ENCODE measurements around the gene ISG20L2. TPM values are rescaled to one million over a fixed set of nuclear protein-coding genes. Genes with fewer than 3 reads are reported as not detected.

Gene ISG20L2
- total and polyA plus RNA-seq, 2 experiments from 2014 or later: 23.1 to 34.9 TPM

DNA sequence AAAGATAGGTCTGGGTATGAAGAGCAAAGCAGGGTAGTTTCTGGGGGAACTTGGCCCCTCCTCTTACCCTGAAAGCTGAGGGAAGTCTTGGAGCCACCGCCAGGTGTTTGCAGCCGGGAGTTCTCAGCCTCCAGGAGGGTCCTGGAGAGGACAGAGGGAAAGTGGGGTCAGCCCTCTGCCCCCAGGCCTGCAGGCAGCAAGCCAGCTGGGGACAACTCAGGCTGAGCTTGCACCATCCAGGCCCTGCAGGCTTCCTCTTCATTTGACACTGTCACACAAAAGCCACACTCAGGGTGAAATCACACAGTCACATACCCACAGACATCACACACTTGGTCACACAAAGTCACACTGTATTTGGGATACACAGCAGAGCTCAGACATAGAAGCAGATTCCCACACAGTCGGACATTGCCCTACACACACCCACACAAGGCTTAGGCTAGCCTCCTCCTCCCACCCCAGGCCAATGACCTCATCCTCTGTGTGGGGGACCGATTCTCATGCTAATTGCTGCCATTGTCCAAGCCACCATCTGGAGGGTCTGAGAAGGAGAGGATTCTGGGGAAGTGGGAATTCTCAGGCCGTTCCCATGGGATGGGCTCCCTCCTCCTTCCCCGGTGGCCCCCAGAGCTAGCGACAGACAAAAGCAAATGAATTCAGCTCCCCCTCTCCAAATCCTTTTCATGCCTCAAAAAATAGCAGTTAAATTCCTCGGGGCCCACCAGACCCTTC, 55.0 kb downstream of the ISG20L2 start:
- peak; percentile 67 for ATAC-seq
- Histone ChIP-seq H3K79me2 (replicated peaks; ENCODE audit: insufficient read depth) (peaks cover 51% of the 10 kb centered on the region), H3K4me1 (ENCODE audit: insufficient read depth) (peaks cover 57% of the 10 kb centered on the region), H3K27ac (ENCODE audit: low read depth) (peak overlapping the region; percentile 90), H3K36me3 (ENCODE audit: insufficient read depth) (peaks cover 19% of the 10 kb centered on the region), H3K4me3 (peak overlapping the region; percentile 78; the same call in 1 of the 2 replicates), H4K20me1 (replicated peaks; ENCODE audit: insufficient read depth) (no peaks in the 10 kb centered on the region; the same call in 1 of the 2 replicates), H3K4me2 (peak overlapping the region; percentile 97), H3K27me3 (ENCODE audit: insufficient read depth) (peaks cover 23% of the 10 kb centered on the region), H2AFZ (no peak overlapping the region), H3K9me2 (ENCODE audit: insufficient read depth) (peaks cover 12% of the 10 kb centered on the region), H3F3A (replicated peaks; ENCODE audit: low read depth) (peaks cover 20% of the 10 kb centered on the region; the same call in 1 of the 2 replicates)
- Mint-ChIP-seq H3K36me3 (ENCODE audit: low read depth) (peaks cover 48% of the 10 kb centered on the region), H3K4me1 (peaks cover 80% of the 10 kb centered on the region), H3K27ac (peak overlapping the region; percentile 95), H3K9me3 (peaks cover 9% of the 10 kb centered on the region), H3K27me3 (ENCODE audit: insufficient read depth, low read depth, poor library complexity) (peaks cover 34% of the 10 kb centered on the region), H3K4me3 (peak overlapping the region; percentile 60)
- TF ChIP-seq JUNB (IDR thresholded peaks at IDR 0.05; ENCODE audit: unreplicated experiment): no peak
- TF ChIP-seq, protein P1, sequence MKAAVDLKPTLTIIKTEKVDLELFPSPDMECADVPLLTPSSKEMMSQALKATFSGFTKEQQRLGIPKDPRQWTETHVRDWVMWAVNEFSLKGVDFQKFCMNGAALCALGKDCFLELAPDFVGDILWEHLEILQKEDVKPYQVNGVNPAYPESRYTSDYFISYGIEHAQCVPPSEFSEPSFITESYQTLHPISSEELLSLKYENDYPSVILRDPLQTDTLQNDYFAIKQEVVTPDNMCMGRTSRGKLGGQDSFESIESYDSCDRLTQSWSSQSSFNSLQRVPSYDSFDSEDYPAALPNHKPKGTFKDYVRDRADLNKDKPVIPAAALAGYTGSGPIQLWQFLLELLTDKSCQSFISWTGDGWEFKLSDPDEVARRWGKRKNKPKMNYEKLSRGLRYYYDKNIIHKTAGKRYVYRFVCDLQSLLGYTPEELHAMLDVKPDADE (IDR thresholded peaks at IDR 0.05): peak; percentile 46; the same call in 1 of the 2 replicates
- TF ChIP-seq, protein P2, sequence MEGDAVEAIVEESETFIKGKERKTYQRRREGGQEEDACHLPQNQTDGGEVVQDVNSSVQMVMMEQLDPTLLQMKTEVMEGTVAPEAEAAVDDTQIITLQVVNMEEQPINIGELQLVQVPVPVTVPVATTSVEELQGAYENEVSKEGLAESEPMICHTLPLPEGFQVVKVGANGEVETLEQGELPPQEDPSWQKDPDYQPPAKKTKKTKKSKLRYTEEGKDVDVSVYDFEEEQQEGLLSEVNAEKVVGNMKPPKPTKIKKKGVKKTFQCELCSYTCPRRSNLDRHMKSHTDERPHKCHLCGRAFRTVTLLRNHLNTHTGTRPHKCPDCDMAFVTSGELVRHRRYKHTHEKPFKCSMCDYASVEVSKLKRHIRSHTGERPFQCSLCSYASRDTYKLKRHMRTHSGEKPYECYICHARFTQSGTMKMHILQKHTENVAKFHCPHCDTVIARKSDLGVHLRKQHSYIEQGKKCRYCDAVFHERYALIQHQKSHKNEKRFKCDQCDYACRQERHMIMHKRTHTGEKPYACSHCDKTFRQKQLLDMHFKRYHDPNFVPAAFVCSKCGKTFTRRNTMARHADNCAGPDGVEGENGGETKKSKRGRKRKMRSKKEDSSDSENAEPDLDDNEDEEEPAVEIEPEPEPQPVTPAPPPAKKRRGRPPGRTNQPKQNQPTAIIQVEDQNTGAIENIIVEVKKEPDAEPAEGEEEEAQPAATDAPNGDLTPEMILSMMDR (conservative IDR thresholded peaks at IDR 0.05; ENCODE audit: low read depth in 2 of 2): no peak
- TF ChIP-seq CREB1 (CRISPR knock-in tag; IDR thresholded peaks at IDR 0.05; ENCODE audit: low read depth): peak; percentile 83
- no peak for TF ChIP-seq EZH2phosphoT487 (IDR thresholded peaks at IDR 0.05; ENCODE audit: unreplicated experiment)
- TF ChIP-seq ZNF114 (CRISPR knock-in tag; IDR thresholded peaks at IDR 0.05): no peak
- peak; percentile 60 for TF ChIP-seq POLR2AphosphoS5 (IDR thresholded peaks at IDR 0.05; ENCODE audit: low read depth)
- TF ChIP-seq, protein P3, sequence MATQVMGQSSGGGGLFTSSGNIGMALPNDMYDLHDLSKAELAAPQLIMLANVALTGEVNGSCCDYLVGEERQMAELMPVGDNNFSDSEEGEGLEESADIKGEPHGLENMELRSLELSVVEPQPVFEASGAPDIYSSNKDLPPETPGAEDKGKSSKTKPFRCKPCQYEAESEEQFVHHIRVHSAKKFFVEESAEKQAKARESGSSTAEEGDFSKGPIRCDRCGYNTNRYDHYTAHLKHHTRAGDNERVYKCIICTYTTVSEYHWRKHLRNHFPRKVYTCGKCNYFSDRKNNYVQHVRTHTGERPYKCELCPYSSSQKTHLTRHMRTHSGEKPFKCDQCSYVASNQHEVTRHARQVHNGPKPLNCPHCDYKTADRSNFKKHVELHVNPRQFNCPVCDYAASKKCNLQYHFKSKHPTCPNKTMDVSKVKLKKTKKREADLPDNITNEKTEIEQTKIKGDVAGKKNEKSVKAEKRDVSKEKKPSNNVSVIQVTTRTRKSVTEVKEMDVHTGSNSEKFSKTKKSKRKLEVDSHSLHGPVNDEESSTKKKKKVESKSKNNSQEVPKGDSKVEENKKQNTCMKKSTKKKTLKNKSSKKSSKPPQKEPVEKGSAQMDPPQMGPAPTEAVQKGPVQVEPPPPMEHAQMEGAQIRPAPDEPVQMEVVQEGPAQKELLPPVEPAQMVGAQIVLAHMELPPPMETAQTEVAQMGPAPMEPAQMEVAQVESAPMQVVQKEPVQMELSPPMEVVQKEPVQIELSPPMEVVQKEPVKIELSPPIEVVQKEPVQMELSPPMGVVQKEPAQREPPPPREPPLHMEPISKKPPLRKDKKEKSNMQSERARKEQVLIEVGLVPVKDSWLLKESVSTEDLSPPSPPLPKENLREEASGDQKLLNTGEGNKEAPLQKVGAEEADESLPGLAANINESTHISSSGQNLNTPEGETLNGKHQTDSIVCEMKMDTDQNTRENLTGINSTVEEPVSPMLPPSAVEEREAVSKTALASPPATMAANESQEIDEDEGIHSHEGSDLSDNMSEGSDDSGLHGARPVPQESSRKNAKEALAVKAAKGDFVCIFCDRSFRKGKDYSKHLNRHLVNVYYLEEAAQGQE (IDR thresholded peaks at IDR 0.05; ENCODE audit: unreplicated experiment): no peak
- DNase-seq (ENCODE audit: low spot score): peak; percentile 99

Other genes with a start within 250 kb of the ISG20L2 start
- gene MEF2D, start 228.0 kb downstream of the ISG20L2 start, total RNA-seq (2014; rRNA removed; shearing (Covaris generic)): 9.7 and 15.5 TPM in 2 replicates
- 10.4 and 10.6 TPM in 2 replicates for gene MEF2D, start 228.0 kb downstream of the ISG20L2 start, polyA plus RNA-seq (2016; fragmentation: Nextera tagmentation; extraction: Ambion mirVana)
- gene IQGAP3, start 156.2 kb downstream of the ISG20L2 start, total RNA-seq (2014; rRNA removed; shearing (Covaris generic)): 25.7 and 31.8 TPM in 2 replicates
- gene IQGAP3, start 156.2 kb downstream of the ISG20L2 start, polyA plus RNA-seq (2016; fragmentation: Nextera tagmentation; extraction: Ambion mirVana): 11.9 and 12.8 TPM in 2 replicates
- not detected in 2 replicates for gene TTC24, start 149.0 kb downstream of the ISG20L2 start, total RNA-seq (2014; rRNA removed; shearing (Covaris generic))
- gene TTC24, start 149.0 kb downstream of the ISG20L2 start, polyA plus RNA-seq (2016; fragmentation: Nextera tagmentation; extraction: Ambion mirVana): not detected in 2 replicates
- 62.6 and 87.5 TPM in 2 replicates for gene NAXE, start 137.0 kb downstream of the ISG20L2 start, total RNA-seq (2014; rRNA removed; shearing (Covaris generic))
- 82.1 and 83.1 TPM in 2 replicates for gene NAXE, start 137.0 kb downstream of the ISG20L2 start, polyA plus RNA-seq (2016; fragmentation: Nextera tagmentation; extraction: Ambion mirVana)
- 58.9 and 95.7 TPM in 2 replicates for gene GPATCH4, start 127.3 kb downstream of the ISG20L2 start, total RNA-seq (2014; rRNA removed; shearing (Covaris generic))
- 174 and 187 TPM in 2 replicates for gene GPATCH4, start 127.3 kb downstream of the ISG20L2 start, polyA plus RNA-seq (2016; fragmentation: Nextera tagmentation; extraction: Ambion mirVana)
- not detected in 2 replicates for gene HAPLN2, start 109.4 kb downstream of the ISG20L2 start, total RNA-seq (2014; rRNA removed; shearing (Covaris generic))
- gene HAPLN2, start 109.4 kb downstream of the ISG20L2 start, polyA plus RNA-seq (2016; fragmentation: Nextera tagmentation; extraction: Ambion mirVana): 0.53 TPM in 1 of 2 replicates, not detected in the other
- gene BCAN, start 86.6 kb downstream of the ISG20L2 start, total RNA-seq (2014; rRNA removed; shearing (Covaris generic)): 5.5 and 8.0 TPM in 2 replicates
- gene BCAN, start 86.6 kb downstream of the ISG20L2 start, polyA plus RNA-seq (2016; fragmentation: Nextera tagmentation; extraction: Ambion mirVana): 2.3 and 3.6 TPM in 2 replicates
- 85.3 and 95.9 TPM in 2 replicates for gene NES, start 51.4 kb downstream of the ISG20L2 start, total RNA-seq (2014; rRNA removed; shearing (Covaris generic))
- 25.0 and 27.5 TPM in 2 replicates for gene NES, start 51.4 kb downstream of the ISG20L2 start, polyA plus RNA-seq (2016; fragmentation: Nextera tagmentation; extraction: Ambion mirVana)
- gene CRABP2, start 23.2 kb downstream of the ISG20L2 start, total RNA-seq (2014; rRNA removed; shearing (Covaris generic)): 35.1 and 45.9 TPM in 2 replicates
- 137 and 138 TPM in 2 replicates for gene CRABP2, start 23.2 kb downstream of the ISG20L2 start, polyA plus RNA-seq (2016; fragmentation: Nextera tagmentation; extraction: Ambion mirVana)
- gene METTL25B, start 297 bp downstream of the ISG20L2 start, total RNA-seq (2014; rRNA removed; shearing (Covaris generic)): 12.9 and 18.3 TPM in 2 replicates
- gene METTL25B, start 297 bp downstream of the ISG20L2 start, polyA plus RNA-seq (2016; fragmentation: Nextera tagmentation; extraction: Ambion mirVana): 18.1 and 21.1 TPM in 2 replicates
- gene MRPL24, start 12.3 kb upstream of the ISG20L2 start, total RNA-seq (2014; rRNA removed; shearing (Covaris generic)): 18.8 and 23.8 TPM in 2 replicates
- 45.7 and 52.4 TPM in 2 replicates for gene MRPL24, start 12.3 kb upstream of the ISG20L2 start, polyA plus RNA-seq (2016; fragmentation: Nextera tagmentation; extraction: Ambion mirVana)
- 230 and 251 TPM in 2 replicates for gene HDGF, start 22.9 kb upstream of the ISG20L2 start, total RNA-seq (2014; rRNA removed; shearing (Covaris generic))
- gene HDGF, start 22.9 kb upstream of the ISG20L2 start, polyA plus RNA-seq (2016; fragmentation: Nextera tagmentation; extraction: Ambion mirVana): 106 and 126 TPM in 2 replicates
- gene PRCC, start 38.8 kb upstream of the ISG20L2 start, total RNA-seq (2014; rRNA removed; shearing (Covaris generic)): 58.6 and 72.9 TPM in 2 replicates
- gene PRCC, start 38.8 kb upstream of the ISG20L2 start, polyA plus RNA-seq (2016; fragmentation: Nextera tagmentation; extraction: Ambion mirVana): 65.3 and 66.2 TPM in 2 replicates
- gene SH2D2A, start 88.1 kb upstream of the ISG20L2 start, total RNA-seq (2014; rRNA removed; shearing (Covaris generic)): 3.4 and 11.5 TPM in 2 replicates
- gene SH2D2A, start 88.1 kb upstream of the ISG20L2 start, polyA plus RNA-seq (2016; fragmentation: Nextera tagmentation; extraction: Ambion mirVana): 4.6 and 5.5 TPM in 2 replicates
- not detected in 2 replicates for gene INSRR, start 130.4 kb upstream of the ISG20L2 start, total RNA-seq (2014; rRNA removed; shearing (Covaris generic))
- gene INSRR, start 130.4 kb upstream of the ISG20L2 start, polyA plus RNA-seq (2016; fragmentation: Nextera tagmentation; extraction: Ambion mirVana): not detected in 2 replicates
- gene NTRK1, start 132.1 kb upstream of the ISG20L2 start, total RNA-seq (2014; rRNA removed; shearing (Covaris generic)): 0.08 and 0.42 TPM in 2 replicates
- 0.23 and 0.45 TPM in 2 replicates for gene NTRK1, start 132.1 kb upstream of the ISG20L2 start, polyA plus RNA-seq (2016; fragmentation: Nextera tagmentation; extraction: Ambion mirVana)
- 0.28 and 0.47 TPM in 2 replicates for gene PEAR1, start 165.0 kb upstream of the ISG20L2 start, total RNA-seq (2014; rRNA removed; shearing (Covaris generic))
- 0.10 and 0.47 TPM in 2 replicates for gene PEAR1, start 165.0 kb upstream of the ISG20L2 start, polyA plus RNA-seq (2016; fragmentation: Nextera tagmentation; extraction: Ambion mirVana)
- not detected in 2 replicates for gene LRRC71, start 191.9 kb upstream of the ISG20L2 start, total RNA-seq (2014; rRNA removed; shearing (Covaris generic))
- gene LRRC71, start 191.9 kb upstream of the ISG20L2 start, polyA plus RNA-seq (2016; fragmentation: Nextera tagmentation; extraction: Ambion mirVana): 0.24 and 0.31 TPM in 2 replicates

All from GM23338 (cell line).